ENCODE data around the gene PRDM16. TPM values are rescaled to one million over a fixed set of nuclear protein-coding genes. Genes with fewer than 3 reads are reported as not detected.

PRDM16 gene
- total and polyA plus RNA-seq, 2 of the 13 experiments (the other 11 are each of a cell fraction or from before 2014, with no cell fraction given), result 0.15 to 0.81 TPM

DNA sequence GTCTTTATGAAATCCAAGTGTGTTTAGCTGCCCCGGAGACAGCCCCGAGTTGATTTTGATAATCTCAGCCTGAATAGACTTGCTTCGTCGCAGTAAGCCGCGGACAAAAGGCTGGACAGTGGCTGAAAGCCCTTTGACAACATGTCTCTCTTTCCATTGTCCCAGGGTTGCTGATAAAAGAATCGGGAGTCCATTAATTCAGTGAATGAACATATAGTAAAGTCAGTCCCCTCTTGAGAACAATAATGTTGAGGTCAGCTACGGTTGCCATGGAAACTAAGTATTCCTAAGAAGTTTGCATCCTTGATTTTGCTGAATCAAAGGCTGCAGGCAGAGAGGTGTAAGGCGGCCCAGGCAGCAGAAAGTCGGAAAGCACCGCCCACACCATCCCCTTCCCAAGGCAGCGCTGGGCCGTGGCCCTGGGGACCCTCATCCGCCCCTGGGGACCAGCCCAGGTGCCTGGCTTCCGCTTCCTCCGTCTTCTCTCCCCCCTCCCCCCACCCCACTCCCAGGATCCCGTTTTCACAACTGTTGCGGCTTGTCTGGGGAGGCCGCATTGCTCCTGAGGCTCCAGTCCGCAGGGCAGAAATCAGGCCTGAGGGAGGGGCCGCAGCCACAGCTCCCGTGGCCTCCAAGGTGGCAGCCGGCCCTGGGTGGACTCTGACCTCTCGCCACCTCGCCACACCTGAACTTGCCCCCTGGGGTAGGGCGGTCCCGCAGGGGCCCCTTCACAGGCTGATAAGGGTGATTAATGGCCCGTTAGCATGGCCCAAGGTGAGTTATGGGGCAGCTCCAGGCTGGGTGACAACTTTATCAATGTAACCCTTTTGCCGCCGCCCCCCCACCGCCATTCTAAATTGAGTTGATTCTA lies 180.9 kb downstream of the PRDM16 start (continued):
- TF ChIP-seq ZNF318 (CRISPR knock-in tag; IDR thresholded peaks at IDR 0.05) (no peak), GABPA (IDR thresholded peaks at IDR 0.05; ENCODE audit: low read depth, low read length) (no peak), GABPA (CRISPR knock-in tag; IDR thresholded peaks at IDR 0.05; ENCODE audit: low read depth) (0 out of 2 replicates have a peak, but pooled peaks have one; percentile 42), ZBTB20 (CRISPR knock-in tag; IDR thresholded peaks at IDR 0.05; ENCODE audit: borderline replicate concordance, low read depth) (no peak), SAFB2 (CRISPR knock-in tag; IDR thresholded peaks at IDR 0.05; ENCODE audit: borderline replicate concordance, low read depth) (no peak), SOX6 (IDR thresholded peaks at IDR 0.05) (no peak), SOX6 (CRISPR knock-in tag; IDR thresholded peaks at IDR 0.05) (peak; percentile 60), BATF2 (CRISPR knock-in tag; IDR thresholded peaks at IDR 0.05) (no peak), THAP7 (CRISPR knock-in tag; IDR thresholded peaks at IDR 0.05) (no peak), TFDP1 (CRISPR knock-in tag; IDR thresholded peaks at IDR 0.05; ENCODE audit: borderline replicate concordance) (no peak), SIN3A (IDR thresholded peaks at IDR 0.05; ENCODE audit: borderline replicate concordance, low read depth, low read length) (no peak)
- TF ChIP-seq, protein P1, sequence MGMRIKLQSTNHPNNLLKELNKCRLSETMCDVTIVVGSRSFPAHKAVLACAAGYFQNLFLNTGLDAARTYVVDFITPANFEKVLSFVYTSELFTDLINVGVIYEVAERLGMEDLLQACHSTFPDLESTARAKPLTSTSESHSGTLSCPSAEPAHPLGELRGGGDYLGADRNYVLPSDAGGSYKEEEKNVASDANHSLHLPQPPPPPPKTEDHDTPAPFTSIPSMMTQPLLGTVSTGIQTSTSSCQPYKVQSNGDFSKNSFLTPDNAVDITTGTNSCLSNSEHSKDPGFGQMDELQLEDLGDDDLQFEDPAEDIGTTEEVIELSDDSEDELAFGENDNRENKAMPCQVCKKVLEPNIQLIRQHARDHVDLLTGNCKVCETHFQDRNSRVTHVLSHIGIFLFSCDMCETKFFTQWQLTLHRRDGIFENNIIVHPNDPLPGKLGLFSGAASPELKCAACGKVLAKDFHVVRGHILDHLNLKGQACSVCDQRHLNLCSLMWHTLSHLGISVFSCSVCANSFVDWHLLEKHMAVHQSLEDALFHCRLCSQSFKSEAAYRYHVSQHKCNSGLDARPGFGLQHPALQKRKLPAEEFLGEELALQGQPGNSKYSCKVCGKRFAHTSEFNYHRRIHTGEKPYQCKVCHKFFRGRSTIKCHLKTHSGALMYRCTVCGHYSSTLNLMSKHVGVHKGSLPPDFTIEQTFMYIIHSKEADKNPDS (CRISPR knock-in tag; IDR thresholded peaks at IDR 0.05), result no peak
- TF ChIP-seq, protein P2, sequence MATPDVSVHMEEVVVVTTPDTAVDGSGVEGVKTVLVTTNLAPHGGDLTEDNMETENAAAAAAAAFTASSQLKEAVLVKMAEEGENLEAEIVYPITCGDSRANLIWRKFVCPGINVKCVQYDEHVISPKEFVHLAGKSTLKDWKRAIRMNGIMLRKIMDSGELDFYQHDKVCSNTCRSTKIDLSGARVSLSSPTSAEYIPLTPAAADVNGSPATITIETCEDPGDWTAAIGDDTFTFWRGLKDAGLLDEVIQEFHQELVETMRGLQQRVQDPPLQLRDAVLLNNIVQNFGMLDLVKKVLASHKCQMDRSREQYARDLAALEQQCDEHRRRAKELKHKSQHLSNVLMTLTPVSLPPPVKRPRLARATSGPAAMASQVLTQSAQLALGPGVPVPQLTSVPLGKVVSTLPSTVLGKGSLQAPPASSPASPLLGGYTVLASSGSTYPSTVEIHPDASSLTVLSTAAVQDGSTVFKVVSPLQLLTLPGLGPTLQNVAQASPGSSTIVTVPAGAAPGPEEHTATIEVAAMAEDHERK (CRISPR knock-in tag; IDR thresholded peaks at IDR 0.05; ENCODE audit: low read depth), result no peak
